DOHH2 (cell line): ENCODE data around the gene VIM.

Experiments
- H3F3A ChIP-seq: fragments of 200-600 bp; sonication (generic), shearing (Covaris generic); 2 replicates; pipeline ENCODE4 v1.6.0; 2016; ENCODE audit warnings: antibody characterized with exemption, mild to moderate bottlenecking; ENCODE audit not compliant: control insufficient read depth, insufficient read depth
- H3K27ac ChIP-seq: fragments of 200-600 bp; sonication (generic); 2 replicates; pipeline ENCODE4 v1.5.1; 2014; ENCODE audit warnings: low read depth, mild to moderate bottlenecking, low read length, moderate library complexity
- H3K27me3 ChIP-seq: fragments of 200-600 bp; sonication (generic); 2 replicates; pipeline ENCODE4 v1.6.1; 2014; ENCODE audit warnings: mild to moderate bottlenecking, low read length, mixed read lengths; ENCODE audit not compliant: control insufficient read depth
- H3K36me3 ChIP-seq: fragments of 200-600 bp; sonication (generic); 2 replicates; pipeline ENCODE4 v1.6.1; 2014; ENCODE audit warnings: mild to moderate bottlenecking, low read length, moderate library complexity, mixed read lengths; ENCODE audit not compliant: control insufficient read depth
- H3K4me1 ChIP-seq: fragments of 200-600 bp; sonication (generic); 2 replicates; pipeline ENCODE4 v1.6.1; 2014; ENCODE audit warnings: mild to moderate bottlenecking, low read length, mixed read lengths; ENCODE audit not compliant: control insufficient read depth
- H3K4me2 ChIP-seq: fragments of 200-600 bp; sonication (generic); 2 replicates; pipeline ENCODE4 v1.6.0; 2014; ENCODE audit warnings: mild to moderate bottlenecking, low read length, moderate library complexity
- H3K4me3 ChIP-seq: fragments of 200-600 bp; sonication (generic); 2 replicates; pipeline ENCODE4 v1.5.1; 2014; ENCODE audit warnings: mild to moderate bottlenecking, low read length, mixed read lengths
- H3K79me2 ChIP-seq: fragments of 200-600 bp; sonication (generic); 2 replicates; pipeline ENCODE4 v1.6.1; 2014; ENCODE audit warnings: mild to moderate bottlenecking, low read length, mixed read lengths; ENCODE audit not compliant: control insufficient read depth
- H3K9me2 ChIP-seq: fragments of 200-600 bp; sonication (generic); replicated peaks from 2 replicates; pipeline ENCODE4 v1.6.1; 2014; ENCODE audit warnings: mild to moderate bottlenecking, low read length, mixed read lengths; ENCODE audit not compliant: control insufficient read depth
- H3K9me3 ChIP-seq: fragments of 200-600 bp; sonication (generic); 2 replicates; pipeline ENCODE4 v1.6.1; 2014; ENCODE audit warnings: antibody characterized with exemption, low read length, mixed read lengths; ENCODE audit not compliant: control insufficient read depth, insufficient read depth
- H4K20me1 ChIP-seq: fragments of 200-600 bp; sonication (generic); 2 replicates; pipeline ENCODE4 v1.6.0; 2014; ENCODE audit warnings: low read depth, mild to moderate bottlenecking, antibody characterized with exemption, low read length, moderate library complexity; ENCODE audit not compliant: control insufficient read depth, insufficient read depth
- CTCF ChIP-seq: fragments of 200-600 bp; sonication (generic); IDR thresholded peaks from one replicate; pipeline ENCODE4 v1.5.1; 2014; ENCODE audit warnings: antibody characterized with exemption, mild to moderate bottlenecking, low read depth, low read length; ENCODE audit not compliant: poor library complexity, severe bottlenecking
- EZH2phosphoT487 ChIP-seq: fragments of 200-600 bp; sonication (generic); IDR thresholded peaks from 2 replicates; pipeline ENCODE4 v1.6.1; 2017; ENCODE audit warnings: borderline replicate concordance, mild to moderate bottlenecking, antibody characterized with exemption, low read length, moderate library complexity, mixed read lengths

Gene VIM

GRCh38 chr10:17217631-17218232 is 10.3 kb upstream of the VIM start:
- Histone ChIP-seq H3K9me3 (no peaks in the 10 kb centered on the region), H3K4me2 (no peak overlapping the region), H3F3A (no peaks in the 10 kb centered on the region), H3K36me3 (no peaks in the 10 kb centered on the region), H3K9me2 (no peaks in the 10 kb centered on the region), H3K27ac (no peak overlapping the region), H3K79me2 (no peaks in the 10 kb centered on the region), H4K20me1 (no peaks in the 10 kb centered on the region), H3K4me3 (no peak overlapping the region), H3K4me1 (no peaks in the 10 kb centered on the region), H3K27me3 (0 out of 2 replicates have a peak, but pooled peaks cover 4% of the 10 kb centered on the region)
- TF ChIP-seq EZH2phosphoT487: no peak
- TF ChIP-seq CTCF: no peak

DNA sequence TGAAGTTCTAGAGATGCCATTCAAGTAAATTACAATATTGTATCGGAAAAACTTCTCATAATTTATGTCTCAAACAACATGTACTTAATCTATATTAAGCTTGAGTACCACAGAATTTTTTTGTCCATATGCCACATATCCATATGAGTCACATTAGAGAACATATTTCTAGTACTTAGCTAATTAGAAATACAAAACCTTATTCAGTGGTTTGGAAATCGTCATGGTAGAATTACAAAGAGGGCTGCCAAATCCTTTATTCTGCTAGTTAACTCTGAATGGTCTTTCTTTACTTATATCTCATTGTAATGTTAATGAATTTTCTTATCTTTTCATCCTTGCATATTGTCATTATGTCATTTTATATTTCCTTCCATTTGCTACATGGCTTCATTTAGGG is 9.0 kb upstream of the VIM start:
- no peaks in the 10 kb centered on the region for H3K9me2 ChIP-seq
- H3K4me2 ChIP-seq: no peak overlapping the region
- H3K27me3 ChIP-seq: 0 out of 2 replicates have a peak, but pooled peaks cover 2% of the 10 kb centered on the region
- H3K36me3 ChIP-seq: no peaks in the 10 kb centered on the region
- H3F3A ChIP-seq: no peaks in the 10 kb centered on the region
- no peak for TF ChIP-seq CTCF
- no peak for TF ChIP-seq EZH2phosphoT487
- H4K20me1 ChIP-seq: no peaks in the 10 kb centered on the region
- no peaks in the 10 kb centered on the region for H3K9me3 ChIP-seq
- no peaks in the 10 kb centered on the region for H3K79me2 ChIP-seq
- no peak overlapping the region for H3K4me3 ChIP-seq
- H3K4me1 ChIP-seq: no peaks in the 10 kb centered on the region
- no peak overlapping the region for H3K27ac ChIP-seq

DNA sequence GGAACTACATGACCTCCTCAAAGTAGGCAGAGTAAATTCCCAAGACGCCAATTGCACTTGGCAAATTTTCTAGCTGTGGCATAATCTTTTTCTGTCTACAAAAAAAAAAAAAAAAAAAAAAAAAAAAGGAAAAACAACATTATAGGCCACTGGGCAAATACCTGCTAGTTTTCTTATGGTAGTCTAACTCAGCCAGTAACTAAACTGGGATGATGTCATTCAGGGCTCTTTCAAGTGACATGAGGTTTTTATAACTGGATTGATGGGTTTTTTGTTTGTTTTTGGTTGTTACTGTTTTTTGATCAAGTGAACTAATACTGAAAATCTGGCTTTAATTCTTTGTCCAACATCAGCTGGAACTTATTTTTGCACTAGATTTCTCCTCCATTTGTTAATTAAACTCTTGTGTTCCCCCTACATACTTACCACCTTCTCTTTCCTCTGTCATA is 7.4 kb upstream of the VIM start:
- no peaks in the 10 kb centered on the region for H3K4me1 ChIP-seq
- no peaks in the 10 kb centered on the region for H3F3A ChIP-seq
- H3K36me3 ChIP-seq: no peaks in the 10 kb centered on the region
- no peak for TF ChIP-seq CTCF
- no peak for TF ChIP-seq EZH2phosphoT487
- no peak overlapping the region for H3K27ac ChIP-seq
- H3K27me3 ChIP-seq: 0 out of 2 replicates have a peak, but pooled peaks cover 2% of the 10 kb centered on the region
- no peak overlapping the region for H3K4me3 ChIP-seq
- no peaks in the 10 kb centered on the region for H3K9me3 ChIP-seq
- no peaks in the 10 kb centered on the region for H4K20me1 ChIP-seq
- H3K4me2 ChIP-seq: no peak overlapping the region
- H3K79me2 ChIP-seq: no peaks in the 10 kb centered on the region
- no peaks in the 10 kb centered on the region for H3K9me2 ChIP-seq
